B cell (primary cell): ENCODE data around the gene USP14. TPM values are rescaled to one million over a fixed set of nuclear protein-coding genes. Genes with fewer than 3 reads are reported as not detected.

Experiments used
- ATAC-seq: fragments of 200-7000 bp; cut with Tn5 transposase; one replicate; pipeline ENCODE4 v1.10.0; 2021; ENCODE audit warnings: low read depth, mild to moderate bottlenecking, moderate number of reproducible peaks, moderate library complexity
- CTCF ChIA-PET: fragments of 350-600 bp; sonication (Branson Sonifier 250); formaldehyde crosslinking; loops from one replicate; lab custom pipeline; 2021; ENCODE audit warnings: antibody characterized with exemption, inconsistent platforms; lab: Charles Lee
- POLR2A ChIA-PET: fragments of 350-600 bp; sonication (Branson Sonifier 250); formaldehyde crosslinking; loops from one replicate; lab custom pipeline; 2021; ENCODE audit warnings: antibody characterized with exemption; lab: Charles Lee
- DNase-seq: peaks from one replicate; pipeline ENCODE4 v3.0.0; 2013
- H2AFZ ChIP-seq: 2 replicates; pipeline ENCODE4 v1.6.1; 2012; ENCODE audit warnings: mild to moderate bottlenecking, low read depth, low read length; ENCODE audit not compliant: insufficient read depth, poor library complexity, severe bottlenecking
- H3K27ac ChIP-seq, 2 donors: 1 replicate in 1 of 2; 2 replicates in 1 of 2; pipeline ENCODE4 v1.5.1; 2012 to 2013; ENCODE audit warnings: low read length in 2 of 2, mild to moderate bottlenecking in 2 of 2, moderate library complexity in 1 of 2
- H3K27me3 ChIP-seq, 4 experiments: fragments of 200-600 bp in 1 of 4; sonication (generic) in 1 of 4; replicated peaks in 1 of 4; 1 replicate in 2 of 4; 2 replicates in 2 of 4; pipeline versions ENCODE4 v1.6.1 to v1.7.0; 2013 to 2016; ENCODE audit warnings: low read length in 3 of 4, mild to moderate bottlenecking in 2 of 4, mixed read lengths in 1 of 4, moderate library complexity in 1 of 4; ENCODE audit not compliant: insufficient read depth in 4 of 4, control insufficient read depth in 3 of 4; ENCODE audit errors: control extremely low read depth in 1 of 4
- H3K36me3 ChIP-seq, 2 experiments: replicated peaks in 1 of 2; 1 replicate in 1 of 2; 2 replicates in 1 of 2; pipeline versions ENCODE4 v1.6.1 to v1.7.1; 2013; ENCODE audit warnings: low read length in 1 of 2; ENCODE audit not compliant: insufficient read depth in 2 of 2, control insufficient read depth in 1 of 2; ENCODE audit errors: control extremely low read depth in 1 of 2, extremely low read depth in 1 of 2
- H3K4me1 ChIP-seq, 2 donors: fragments of 200-600 bp in 1 of 2; sonication (generic) in 1 of 2; 1 replicate in 1 of 2; 2 replicates in 1 of 2; pipeline versions ENCODE4 v1.5.1 to v1.6.1; 2013 to 2017; ENCODE audit warnings: low read length in 2 of 2; ENCODE audit not compliant: control insufficient read depth in 2 of 2, insufficient read depth in 2 of 2
- H3K4me2 ChIP-seq: replicated peaks from 2 replicates; pipeline ENCODE3; 2012; ENCODE audit warnings: mild to moderate bottlenecking, low read depth, low read length; ENCODE audit not compliant: poor library complexity, severe bottlenecking
- H3K4me3 ChIP-seq, 5 experiments: fragments of 200-600 bp in 1 of 5; sonication (generic) in 1 of 5; 1 replicate in 3 of 5; 2 replicates in 2 of 5; pipeline versions ENCODE4 v1.5.1 to v1.7.0; 2011 to 2016; ENCODE audit warnings: low read length in 4 of 5, mild to moderate bottlenecking in 4 of 5, low read depth in 2 of 5, control low read depth in 1 of 5, moderate library complexity in 1 of 5; ENCODE audit not compliant: insufficient read depth in 1 of 5; ENCODE audit errors: control extremely low read depth in 1 of 5, extremely low read depth in 1 of 5
- H3K79me2 ChIP-seq: fragments of 200-600 bp; sonication (generic); one replicate; pipeline ENCODE4 v1.6.0; 2016; ENCODE audit warnings: low read length; ENCODE audit not compliant: control insufficient read depth, insufficient read depth
- H3K9ac ChIP-seq: fragments of 200-600 bp; sonication (generic); 2 replicates; pipeline ENCODE4 v1.6.1; 2017; ENCODE audit warnings: mild to moderate bottlenecking, low read length, moderate library complexity
- H3K9me3 ChIP-seq, 3 donors: one replicate each; pipeline versions ENCODE4 v1.6.1 to v1.7.1; 2013; ENCODE audit warnings: low read length in 2 of 3; ENCODE audit not compliant: control insufficient read depth in 2 of 3, insufficient read depth in 1 of 3; ENCODE audit errors: control extremely low read depth in 1 of 3
- H4K20me1 ChIP-seq: 2 replicates; pipeline ENCODE4 v1.6.0; 2012; ENCODE audit warnings: mild to moderate bottlenecking, low read length; ENCODE audit not compliant: insufficient read depth, control insufficient read depth, poor library complexity, severe bottlenecking
- H3K27ac Mint-ChIP-seq: one replicate; pipeline ENCODE4 v1.8.0; 2021; ENCODE audit warnings: mixed read lengths
- H3K27me3 Mint-ChIP-seq: one replicate; pipeline ENCODE4 v1.8.0; 2021; ENCODE audit warnings: mixed read lengths
- H3K4me1 Mint-ChIP-seq: one replicate; pipeline ENCODE4 v1.8.0; 2021; ENCODE audit warnings: mixed read lengths
- H3K4me3 Mint-ChIP-seq: one replicate; pipeline ENCODE4 v1.8.0; 2021; ENCODE audit warnings: mixed read lengths
- H3K9me3 Mint-ChIP-seq: one replicate; pipeline ENCODE4 v1.8.0; 2022; ENCODE audit warnings: mixed read lengths; ENCODE audit not compliant: insufficient read depth
- EZH2 ChIP-seq: IDR thresholded peaks from 2 replicates; pipeline ENCODE4 v1.6.1; 2012; ENCODE audit warnings: borderline replicate concordance, low read depth, mild to moderate bottlenecking, moderate library complexity, low read length; ENCODE audit not compliant: insufficient read depth, poor library complexity, severe bottlenecking
- WGBS: methylation state at CpG from one replicate; pipeline ENCODE4 v1.1.5; 2013; ENCODE audit warnings: missing lambda C conversion rate; ENCODE audit not compliant: insufficient coverage; 5-methylcytosine and 5-hydroxymethylcytosine counted together
- intact Hi-C: fragments of 100-400 bp; cut with micrococcal nuclease; formaldehyde crosslinking; loops from one replicate; pipeline ENCODE4 v1.10.0; 2022
- polyA plus RNA-seq: library from polyadenylated mRNA; depleted of rRNA; stranded (reverse); fragments of >200 nt; gene quantifications from 2 replicates; pipeline ENCODE4 v1.2.3, GENCODE V29; 2012
- total RNA-seq, 2 donors: library from RNA; stranded (reverse); fragments of 120-200 nt in 1 of 2; gene quantifications; 1 replicate in 1 of 2; 2 replicates in 1 of 2; pipeline versions ENCODE4 v1.2.3 to v1.2.4, GENCODE V29; 2013 to 2022
- TF ChIP-seq, protein P1 (sequence below): fragments of 200-600 bp; IDR thresholded peaks from one replicate; pipeline ENCODE4 v1.8.0; 2022; ENCODE audit warnings: antibody characterized with exemption, mild to moderate bottlenecking

Gene USP14
- total and polyA plus RNA-seq, 2 donors (not counting 1 experiment from before 2014, with no cell fraction given) = 6.0 to 38.9 TPM

GRCh38 chr18:255171-255570 lies 96.8 kb downstream of the USP14 start:
- intact Hi-C loops = no loop called here
- H2AFZ ChIP-seq = no peak overlapping the region
- no peaks in the 10 kb centered on the region for H3K4me1 ChIP-seq
- no peak for DNase-seq
- no peak overlapping the region for H3K4me3 ChIP-seq
- Mint-ChIP-seq H3K4me1 (no peaks in the 10 kb centered on the region), H3K4me3 (no peak overlapping the region), H3K27me3 (no peaks in the 10 kb centered on the region), H3K9me3 (no peaks in the 10 kb centered on the region), H3K27ac (no peak overlapping the region)
- no peaks in the 10 kb centered on the region for H4K20me1 ChIP-seq
- TF ChIP-seq EZH2 = no peak
- TF ChIP-seq, protein P1, sequence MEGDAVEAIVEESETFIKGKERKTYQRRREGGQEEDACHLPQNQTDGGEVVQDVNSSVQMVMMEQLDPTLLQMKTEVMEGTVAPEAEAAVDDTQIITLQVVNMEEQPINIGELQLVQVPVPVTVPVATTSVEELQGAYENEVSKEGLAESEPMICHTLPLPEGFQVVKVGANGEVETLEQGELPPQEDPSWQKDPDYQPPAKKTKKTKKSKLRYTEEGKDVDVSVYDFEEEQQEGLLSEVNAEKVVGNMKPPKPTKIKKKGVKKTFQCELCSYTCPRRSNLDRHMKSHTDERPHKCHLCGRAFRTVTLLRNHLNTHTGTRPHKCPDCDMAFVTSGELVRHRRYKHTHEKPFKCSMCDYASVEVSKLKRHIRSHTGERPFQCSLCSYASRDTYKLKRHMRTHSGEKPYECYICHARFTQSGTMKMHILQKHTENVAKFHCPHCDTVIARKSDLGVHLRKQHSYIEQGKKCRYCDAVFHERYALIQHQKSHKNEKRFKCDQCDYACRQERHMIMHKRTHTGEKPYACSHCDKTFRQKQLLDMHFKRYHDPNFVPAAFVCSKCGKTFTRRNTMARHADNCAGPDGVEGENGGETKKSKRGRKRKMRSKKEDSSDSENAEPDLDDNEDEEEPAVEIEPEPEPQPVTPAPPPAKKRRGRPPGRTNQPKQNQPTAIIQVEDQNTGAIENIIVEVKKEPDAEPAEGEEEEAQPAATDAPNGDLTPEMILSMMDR = no peak
- peaks cover 13 to 91% of the 10 kb centered on the region in 2 experiments for H3K36me3 ChIP-seq
- H3K9me3 ChIP-seq = no peaks in the 10 kb centered on the region
- no peaks in the 10 kb centered on the region for H3K27me3 ChIP-seq
- POLR2A ChIA-PET = no interaction called here
- 100% methylated on average over 2 of the region's 4 CpGs for WGBS
- CTCF ChIA-PET = no interaction called here
- no peak overlapping the region for H3K27ac ChIP-seq
- H3K9ac ChIP-seq = no peak overlapping the region
- no peak overlapping the region for H3K4me2 ChIP-seq
- ATAC-seq = no peak
- no peaks in the 10 kb centered on the region for H3K79me2 ChIP-seq

DNA sequence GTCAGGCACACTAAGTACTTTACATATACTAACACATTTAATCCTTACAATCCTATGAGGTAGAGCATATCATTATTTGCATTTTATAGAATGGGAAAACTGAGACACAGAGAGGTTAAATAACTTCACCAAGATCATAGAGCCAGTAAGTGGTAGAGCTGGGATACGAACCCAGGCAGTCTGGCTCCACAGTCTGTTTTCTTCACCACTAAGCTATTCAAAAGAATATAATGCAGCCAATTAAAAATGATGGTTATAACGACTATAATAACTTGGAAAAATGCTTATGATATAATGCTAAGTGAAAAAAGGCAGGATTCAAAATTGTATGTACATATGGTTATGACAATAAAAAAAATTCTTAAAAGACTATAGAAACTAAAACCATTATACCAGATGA lies 102.2 kb downstream of the USP14 start:
- Mint-ChIP-seq H3K27ac (no peak overlapping the region), H3K4me3 (no peak overlapping the region), H3K4me1 (no peaks in the 10 kb centered on the region), H3K9me3 (no peaks in the 10 kb centered on the region), H3K27me3 (no peaks in the 10 kb centered on the region)
- Histone ChIP-seq H3K36me3 (peaks cover 0 to 68% of the 10 kb centered on the region in 2 experiments), H4K20me1 (no peaks in the 10 kb centered on the region), H3K9ac (no peak overlapping the region), H3K27me3 (no peaks in the 10 kb centered on the region), H3K4me2 (no peak overlapping the region), H3K27ac (no peak overlapping the region), H3K79me2 (no peaks in the 10 kb centered on the region), H2AFZ (no peak overlapping the region), H3K4me3 (no peak overlapping the region), H3K9me3 (no peaks in the 10 kb centered on the region), H3K4me1 (no peaks in the 10 kb centered on the region)
- ChIA-PET POLR2A (no interaction called here), CTCF (interaction anchor here (1.2 kb wide), 1 partner anchor 48 kb away, joined by 3 read pairs; no protein-coding TSS in a partner anchor)
- intact Hi-C loops = no loop called here
- no peak for ATAC-seq
- DNase-seq = no peak
- WGBS = no CpG with 5 or more reads among the region's 2 CpGs
- TF ChIP-seq, protein P1 = no peak
- no peak for TF ChIP-seq EZH2
